Chondrocyte (in vitro differentiated cells): ENCODE measurements around the gene CNTNAP5. TPM values are rescaled to one million over a fixed set of nuclear protein-coding genes. Genes with fewer than 3 reads are reported as not detected.

Experiments
- DNase-seq: peaks from one replicate; pipeline ENCODE4 v3.0.0; 2021; ENCODE audit warnings: mixed read lengths, low spot score
- H3K27ac Mint-ChIP-seq: one replicate; pipeline ENCODE4 v1.8.0; 2021; ENCODE audit warnings: mild to moderate bottlenecking, moderate library complexity, mixed read lengths; ENCODE audit not compliant: unreplicated experiment
- H3K27me3 Mint-ChIP-seq: 2 replicates; pipeline ENCODE4 v1.8.0; 2021; ENCODE audit warnings: low read depth, mixed read lengths
- H3K36me3 Mint-ChIP-seq: 2 replicates; pipeline ENCODE4 v1.8.0; 2021; ENCODE audit warnings: low read depth, mixed read lengths
- H3K4me1 Mint-ChIP-seq: 2 replicates; pipeline ENCODE4 v1.8.0; 2021; ENCODE audit warnings: low read depth, mild to moderate bottlenecking, mixed read lengths
- H3K4me3 Mint-ChIP-seq: one replicate; pipeline ENCODE4 v1.8.0; 2021; ENCODE audit warnings: mild to moderate bottlenecking, moderate library complexity, mixed read lengths; ENCODE audit not compliant: unreplicated experiment
- H3K9me3 Mint-ChIP-seq: 2 replicates; pipeline ENCODE4 v1.8.0; 2021; ENCODE audit warnings: low read depth, mixed read lengths
- total RNA-seq: library from RNA; stranded (reverse); gene quantifications from 3 replicates; pipeline ENCODE4 v1.2.1, GENCODE V29; 2021
- TF ChIP-seq, protein P1 (sequence below): fragments of 200-600 bp; sonication (generic); IDR thresholded peaks from 2 replicates; pipeline ENCODE4 v1.5.0; 2021; ENCODE audit warnings: antibody characterized with exemption, mild to moderate bottlenecking, moderate library complexity

Gene CNTNAP5
- total RNA-seq, 1 donor from 2014 or later: not detected

DNA sequence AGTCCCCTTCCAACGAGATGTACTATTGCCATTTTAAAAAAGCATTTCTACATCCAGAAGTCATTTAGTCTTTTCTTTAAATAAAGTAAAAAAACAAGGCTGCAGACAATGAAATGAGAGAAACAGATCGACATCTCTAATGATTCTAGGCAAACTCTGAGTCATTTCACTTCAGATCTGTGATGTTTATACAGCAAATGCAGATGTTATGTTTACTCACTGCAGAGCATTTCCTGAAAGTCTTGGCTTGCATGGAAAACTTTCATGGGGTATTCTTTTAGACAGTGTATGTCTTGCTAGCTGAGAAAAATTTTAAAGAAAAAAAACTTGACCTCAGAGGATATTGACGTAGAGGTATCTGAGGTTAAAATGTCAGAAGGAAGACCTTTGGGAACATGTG, 797.4 kb downstream of the CNTNAP5 start:
- Mint-ChIP-seq H3K36me3 (no peaks in the 10 kb centered on the region), H3K9me3 (peaks cover 11% of the 10 kb centered on the region), H3K27ac (no peak overlapping the region), H3K27me3 (no peaks in the 10 kb centered on the region), H3K4me1 (no peaks in the 10 kb centered on the region), H3K4me3 (no peak overlapping the region)
- TF ChIP-seq, protein P1, sequence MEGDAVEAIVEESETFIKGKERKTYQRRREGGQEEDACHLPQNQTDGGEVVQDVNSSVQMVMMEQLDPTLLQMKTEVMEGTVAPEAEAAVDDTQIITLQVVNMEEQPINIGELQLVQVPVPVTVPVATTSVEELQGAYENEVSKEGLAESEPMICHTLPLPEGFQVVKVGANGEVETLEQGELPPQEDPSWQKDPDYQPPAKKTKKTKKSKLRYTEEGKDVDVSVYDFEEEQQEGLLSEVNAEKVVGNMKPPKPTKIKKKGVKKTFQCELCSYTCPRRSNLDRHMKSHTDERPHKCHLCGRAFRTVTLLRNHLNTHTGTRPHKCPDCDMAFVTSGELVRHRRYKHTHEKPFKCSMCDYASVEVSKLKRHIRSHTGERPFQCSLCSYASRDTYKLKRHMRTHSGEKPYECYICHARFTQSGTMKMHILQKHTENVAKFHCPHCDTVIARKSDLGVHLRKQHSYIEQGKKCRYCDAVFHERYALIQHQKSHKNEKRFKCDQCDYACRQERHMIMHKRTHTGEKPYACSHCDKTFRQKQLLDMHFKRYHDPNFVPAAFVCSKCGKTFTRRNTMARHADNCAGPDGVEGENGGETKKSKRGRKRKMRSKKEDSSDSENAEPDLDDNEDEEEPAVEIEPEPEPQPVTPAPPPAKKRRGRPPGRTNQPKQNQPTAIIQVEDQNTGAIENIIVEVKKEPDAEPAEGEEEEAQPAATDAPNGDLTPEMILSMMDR: no peak
- DNase-seq: no peak

DNA sequence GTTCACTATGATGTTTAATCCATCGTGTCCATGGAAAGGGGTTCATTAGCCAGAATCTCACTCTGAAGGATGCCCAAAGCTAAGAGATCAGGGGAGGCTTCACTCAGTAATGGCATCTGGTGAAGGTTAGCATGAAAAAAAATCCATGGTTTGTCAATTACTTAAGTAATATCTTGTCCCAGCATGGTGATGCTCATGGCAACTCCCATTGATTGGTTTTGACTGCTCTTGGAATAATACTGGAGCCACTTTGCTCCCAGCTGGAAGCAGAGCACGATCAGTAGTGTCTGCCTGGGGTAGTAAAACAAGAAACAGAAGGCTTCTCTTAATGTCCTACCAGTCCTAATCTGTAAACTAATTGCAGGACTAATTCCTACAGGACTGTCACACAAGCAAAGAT, 799.4 kb downstream of the CNTNAP5 start:
- H3K27me3 Mint-ChIP-seq: no peaks in the 10 kb centered on the region
- no peak for DNase-seq
- peaks cover 17% of the 10 kb centered on the region for H3K9me3 Mint-ChIP-seq
- no peak overlapping the region for H3K27ac Mint-ChIP-seq
- H3K4me3 Mint-ChIP-seq: no peak overlapping the region
- no peaks in the 10 kb centered on the region for H3K4me1 Mint-ChIP-seq
- H3K36me3 Mint-ChIP-seq: no peaks in the 10 kb centered on the region
- TF ChIP-seq, protein P1: no peak

DNA sequence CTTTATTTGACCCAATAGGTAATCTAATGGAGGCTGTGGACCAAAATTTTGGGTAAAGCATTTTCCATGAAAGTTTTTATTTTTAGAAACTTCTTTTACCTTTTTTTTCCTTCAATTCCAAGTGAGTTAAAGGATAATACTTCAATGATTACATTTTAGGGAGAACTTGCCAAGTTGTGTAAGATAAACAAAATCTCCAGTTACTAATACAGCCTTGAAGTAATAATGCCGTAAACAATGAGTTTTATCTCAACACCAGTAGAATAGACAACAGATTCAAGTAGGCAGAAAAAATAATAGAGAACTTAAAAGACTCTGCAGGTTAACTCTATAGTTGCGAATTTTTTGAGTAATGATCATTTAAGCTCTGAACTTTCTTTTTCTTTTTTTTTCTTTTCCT, 807.4 kb downstream of the CNTNAP5 start:
- H3K4me1 Mint-ChIP-seq: no peaks in the 10 kb centered on the region
- no peaks in the 10 kb centered on the region for H3K36me3 Mint-ChIP-seq
- no peak overlapping the region for H3K4me3 Mint-ChIP-seq
- no peak for DNase-seq
- no peak overlapping the region for H3K27ac Mint-ChIP-seq
- H3K27me3 Mint-ChIP-seq: no peaks in the 10 kb centered on the region
- TF ChIP-seq, protein P1: no peak
- peaks cover 24% of the 10 kb centered on the region for H3K9me3 Mint-ChIP-seq

DNA sequence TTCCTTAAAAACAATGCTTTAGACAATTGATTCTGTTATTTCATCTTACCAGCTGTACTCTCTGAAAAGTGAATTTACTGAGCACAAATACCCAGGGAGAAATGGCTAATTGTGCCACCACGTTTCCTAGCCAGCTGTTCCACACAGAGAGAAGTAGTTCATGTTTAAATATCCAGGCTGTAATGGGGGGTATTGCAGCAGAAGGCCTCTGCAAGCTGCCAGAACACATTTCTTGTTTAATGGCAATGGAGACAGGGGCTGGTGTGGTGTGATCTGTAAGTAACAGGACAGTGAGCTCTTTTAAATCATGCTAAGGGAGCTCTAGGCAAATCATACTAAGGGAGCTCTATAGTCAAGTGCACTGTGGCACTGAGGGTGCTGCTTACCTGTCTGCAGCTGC, 809.2 kb downstream of the CNTNAP5 start:
- Mint-ChIP-seq H3K36me3 (no peaks in the 10 kb centered on the region), H3K9me3 (peaks cover 24% of the 10 kb centered on the region), H3K4me1 (no peaks in the 10 kb centered on the region), H3K4me3 (no peak overlapping the region), H3K27me3 (no peaks in the 10 kb centered on the region), H3K27ac (no peak overlapping the region)
- DNase-seq: no peak
- TF ChIP-seq, protein P1: no peak

DNA sequence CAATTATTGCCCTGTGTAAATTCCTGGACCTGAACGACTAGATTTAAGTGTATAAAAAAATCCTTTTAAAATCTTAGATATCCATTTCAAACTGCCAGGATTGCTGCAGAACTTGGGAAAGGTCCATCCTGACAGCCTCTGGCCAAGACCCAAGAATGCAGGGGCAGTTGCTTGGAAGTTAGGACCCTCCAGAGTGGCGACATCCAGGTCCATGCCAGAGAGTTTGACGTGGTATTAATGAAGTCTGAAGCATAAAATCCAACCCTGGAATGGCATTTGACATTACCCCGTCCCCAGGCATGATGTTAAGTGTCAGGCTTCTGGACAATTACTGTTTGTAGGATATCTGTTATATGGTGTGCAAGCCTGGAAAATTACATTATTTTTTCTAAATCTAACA, 810.2 kb downstream of the CNTNAP5 start:
- no peaks in the 10 kb centered on the region for H3K4me1 Mint-ChIP-seq

More for the DNA sequence above, 810.2 kb downstream of the CNTNAP5 start:
- TF ChIP-seq, protein P1: no peak
- H3K36me3 Mint-ChIP-seq: no peaks in the 10 kb centered on the region
- no peaks in the 10 kb centered on the region for H3K27me3 Mint-ChIP-seq
- no peak overlapping the region for H3K4me3 Mint-ChIP-seq
- peaks cover 28% of the 10 kb centered on the region for H3K9me3 Mint-ChIP-seq
- no peak overlapping the region for H3K27ac Mint-ChIP-seq
- DNase-seq: no peak
